Measurements from ENCODE around the gene PLXDC1. TPM values are rescaled to one million over a fixed set of nuclear protein-coding genes. Genes with fewer than 3 reads are reported as not detected.

Gene PLXDC1
- total and polyA plus RNA-seq, 2 of the 13 experiments (the other 11 are each of a cell fraction or from before 2014, with no cell fraction given): not detected

GRCh38 chr17:39200070-39200879, 48.8 kb upstream of the PLXDC1 start, which contains the start of gene RPL19 (continued):
- TF ChIP-seq ZNF407 (CRISPR knock-in tag; IDR thresholded peaks at IDR 0.05; ENCODE audit: not compliant biosample characterization) (peak; percentile 50), THYN1 (CRISPR knock-in tag; IDR thresholded peaks at IDR 0.05; ENCODE audit: borderline replicate concordance, low read depth) (no peak), ZNF577 (CRISPR knock-in tag; IDR thresholded peaks at IDR 0.05; ENCODE audit: borderline replicate concordance, low read depth) (peak; percentile 22; the same call in 1 of the 2 replicates), EP300 (IDR thresholded peaks at IDR 0.05; ENCODE audit: low read depth in 2 of 2, low read length in 2 of 2) (no peak), EP300 (CRISPR knock-in tag; IDR thresholded peaks at IDR 0.05; ENCODE audit: borderline replicate concordance) (peak; percentile 11; the same call in 1 of the 2 replicates), ZNF142 (CRISPR knock-in tag; IDR thresholded peaks at IDR 0.05) (peak; percentile 39; the same call in 1 of the 2 replicates), ARID2 (CRISPR knock-in tag; IDR thresholded peaks at IDR 0.05; ENCODE audit: borderline replicate concordance) (peak; percentile 84; the same call in 1 of the 2 replicates), MTF2 (CRISPR knock-in tag; IDR thresholded peaks at IDR 0.05; ENCODE audit: borderline replicate concordance) (peak; percentile 84; the same call in 1 of the 2 replicates), POLR2AphosphoS5 (IDR thresholded peaks at IDR 0.05; ENCODE audit: low read depth, low read length) (peak; percentile 96), ZNF383 (CRISPR knock-in tag; IDR thresholded peaks at IDR 0.05; ENCODE audit: borderline replicate concordance) (no peak), JUND (CRISPR knock-in tag; IDR thresholded peaks at IDR 0.05) (0 out of 2 replicates have a peak, but pooled peaks have one; percentile 15), CC2D1A (CRISPR knock-in tag; IDR thresholded peaks at IDR 0.05) (no peak)
